Stimulated activated CD8-positive, alpha-beta memory T cell treated with anti-CD3 and anti-CD28 coated beads, Interleukin-7, amount 100 ng/mL, for 48 hours (primary cell): ENCODE results near the gene FRK.

Experiments
- DNase-seq, 2 donors: peaks; one replicate each; pipeline ENCODE4 v3.0.0-alpha.2; 2020; ENCODE audit warnings: low read depth in 1 of 2; ENCODE audit errors: extremely low read depth in 1 of 2

FRK gene

DNA sequence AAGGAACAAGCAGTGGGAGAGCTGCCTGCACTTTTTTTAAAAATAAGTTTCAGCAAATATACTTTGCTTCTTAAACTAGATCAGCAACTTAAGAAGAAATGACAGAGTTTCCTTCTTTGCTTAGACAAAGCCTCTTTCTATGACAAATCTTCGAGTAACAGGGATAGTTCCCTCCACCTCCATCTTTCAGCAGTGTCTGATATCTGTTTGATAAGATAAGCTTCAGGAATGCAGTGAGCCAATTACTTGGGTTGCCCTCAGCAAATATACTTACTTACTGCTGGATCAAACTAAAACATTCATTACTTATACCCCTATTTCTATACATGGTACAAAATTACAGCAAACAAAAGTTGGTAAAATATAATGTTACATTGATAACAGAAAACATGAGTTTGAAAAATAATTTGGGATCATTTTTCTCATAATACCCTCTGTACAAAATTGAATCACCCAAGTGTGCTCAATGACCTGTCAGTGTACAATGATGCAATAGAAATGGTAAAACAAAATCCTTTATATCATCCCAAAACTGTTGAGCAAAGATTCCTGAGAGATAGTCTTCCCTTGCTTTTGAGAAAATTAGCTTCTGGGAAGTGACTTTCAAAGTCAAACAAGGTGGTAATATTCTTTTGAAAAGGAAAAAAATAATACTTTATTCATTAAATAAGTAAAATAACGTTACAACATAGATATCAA is 24.5 kb downstream of the FRK start:
- no peak for DNase-seq

DNA sequence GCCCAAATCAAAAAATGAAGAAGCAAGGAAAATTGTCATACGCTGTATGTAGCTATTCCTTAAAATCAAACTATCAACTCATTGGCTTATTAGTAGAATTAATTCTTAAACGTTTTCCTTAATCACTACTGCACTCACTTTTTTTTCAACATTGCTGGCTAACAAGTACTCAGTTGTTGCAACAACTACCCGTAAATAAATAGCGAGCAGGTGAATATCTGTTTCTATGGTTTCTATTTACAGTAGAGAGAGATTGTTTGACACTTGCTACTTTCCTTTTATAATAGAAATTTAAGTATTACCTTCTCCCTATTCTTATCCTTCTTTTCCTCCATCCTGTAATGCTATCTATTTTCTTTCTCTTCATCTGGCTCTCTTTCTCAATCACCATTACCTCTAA is 25.1 kb downstream of the FRK start:
- DNase-seq, result no peak

DNA sequence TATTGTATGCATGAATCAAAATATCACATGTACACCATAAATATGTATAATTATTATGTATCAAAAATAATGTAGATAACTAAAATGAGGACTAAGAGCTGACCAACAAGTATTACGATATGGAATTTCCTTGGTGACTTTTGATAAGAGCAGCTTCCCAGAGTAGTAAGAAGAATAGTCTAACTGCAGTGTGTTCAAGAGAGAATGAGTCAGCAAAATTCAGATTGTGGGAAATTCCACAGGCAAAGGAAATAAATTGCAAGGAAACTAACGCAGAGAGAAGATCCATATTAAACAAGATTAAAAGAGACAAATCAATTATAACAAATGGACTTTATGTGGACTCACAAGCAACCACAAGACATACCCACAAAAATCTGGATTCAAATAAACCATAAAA is 26.4 kb downstream of the FRK start:
- DNase-seq, result no peak

DNA sequence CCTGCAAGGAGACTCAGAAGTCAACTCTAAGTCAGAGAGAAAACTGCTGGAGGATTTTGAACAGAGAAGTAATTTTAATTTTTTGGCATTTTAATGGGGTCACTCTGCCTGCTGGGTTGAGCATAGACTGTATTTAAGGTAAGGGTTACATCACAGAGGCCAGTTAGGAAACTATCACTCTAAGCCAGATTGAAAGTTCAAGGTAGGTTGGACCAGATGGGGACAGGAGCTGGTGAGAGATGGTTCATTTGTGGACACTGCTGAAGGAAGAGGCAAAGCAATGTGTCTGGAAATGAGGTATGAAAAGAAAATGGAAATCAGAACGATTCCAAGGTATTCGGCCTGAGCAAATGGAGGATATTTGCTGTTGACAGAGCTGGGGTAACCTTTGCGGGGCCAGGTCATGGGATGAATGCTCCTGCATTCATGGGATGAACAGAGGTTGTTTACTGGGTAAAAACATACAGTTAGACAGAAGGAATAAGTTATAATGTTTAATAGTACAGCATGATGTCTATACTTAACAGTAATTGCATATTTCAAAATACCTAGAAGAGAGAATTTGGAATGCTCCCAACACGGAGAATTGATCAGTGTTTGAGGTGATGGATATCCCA is 26.9 kb downstream of the FRK start:
- no peak for DNase-seq

DNA sequence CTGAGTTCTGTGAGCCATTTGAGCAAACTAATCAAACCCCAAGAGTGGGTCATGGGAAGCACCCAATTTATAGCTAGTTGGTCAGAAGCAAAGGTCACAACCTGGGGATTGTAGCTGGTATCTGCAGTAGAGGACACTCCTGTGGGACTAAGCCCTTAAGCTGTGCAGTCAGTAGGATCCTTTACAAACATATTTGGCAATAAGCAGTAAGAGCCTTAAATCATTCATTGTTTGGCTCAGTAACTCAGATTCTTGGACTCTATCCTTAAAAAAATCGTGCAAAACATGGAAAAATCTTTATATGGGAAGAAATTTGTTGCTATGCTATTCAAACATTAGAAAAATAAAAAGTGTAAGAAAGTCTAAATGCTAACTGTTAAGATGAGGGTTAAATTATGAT is 29.9 kb downstream of the FRK start:
- no peak for DNase-seq

DNA sequence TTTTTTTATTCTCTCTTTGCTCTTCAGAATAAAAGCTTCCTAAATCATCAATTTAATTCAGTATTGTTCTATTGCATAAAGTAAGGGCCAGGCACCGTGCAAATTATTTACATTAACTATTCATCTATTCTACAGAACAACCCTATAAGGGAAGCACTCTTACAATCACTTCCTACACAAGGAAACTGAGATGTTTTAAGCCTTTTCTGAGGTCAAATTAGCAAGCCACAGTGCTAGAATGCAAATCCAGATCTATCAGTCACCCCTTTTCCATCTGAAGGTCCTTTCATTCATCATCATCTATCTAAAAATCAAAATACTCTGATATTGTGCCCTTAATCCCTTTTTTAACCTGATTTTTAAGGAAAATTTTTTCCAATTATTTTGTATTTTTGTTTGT is 31.2 kb downstream of the FRK start:
- no peak for DNase-seq

DNA sequence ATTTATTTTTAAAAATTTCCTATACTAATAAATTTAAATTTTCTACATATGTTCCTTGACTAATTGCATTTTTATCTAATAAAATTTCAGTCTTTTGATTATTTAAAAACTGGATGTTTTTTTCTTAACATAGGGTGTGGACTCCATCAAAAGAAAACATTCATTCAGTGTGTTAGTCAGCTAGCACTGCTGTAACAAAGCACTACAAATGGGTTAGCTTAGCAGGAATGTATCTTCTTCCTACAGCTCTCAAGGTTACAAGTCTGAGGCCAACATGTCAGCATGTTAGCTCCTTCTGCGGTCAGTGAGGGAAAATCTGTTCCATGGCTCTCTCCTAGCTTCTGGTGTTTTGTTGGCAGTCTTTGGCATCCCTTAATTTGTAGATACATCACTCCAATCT is 32.5 kb downstream of the FRK start:
- DNase-seq, result no peak

DNA sequence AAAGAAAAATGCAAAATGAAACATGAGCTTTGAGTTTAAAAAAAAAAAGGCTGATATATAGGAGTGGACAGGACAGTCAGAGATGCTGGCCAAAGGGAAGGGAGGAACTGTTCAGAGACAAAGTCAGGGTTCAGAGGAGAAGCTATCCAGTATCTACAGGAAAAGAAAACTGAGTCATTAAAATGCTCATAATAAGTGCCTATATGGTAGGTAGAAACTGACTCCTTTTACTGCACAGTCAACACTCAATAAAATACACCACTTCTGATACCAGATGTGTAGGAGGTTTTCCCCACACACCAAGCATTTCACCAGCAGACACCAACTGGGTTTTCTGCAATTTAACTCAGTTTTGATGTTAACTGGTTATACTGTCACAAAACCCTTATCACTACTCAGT is 32.9 kb downstream of the FRK start:
- DNase-seq, result no peak

DNA sequence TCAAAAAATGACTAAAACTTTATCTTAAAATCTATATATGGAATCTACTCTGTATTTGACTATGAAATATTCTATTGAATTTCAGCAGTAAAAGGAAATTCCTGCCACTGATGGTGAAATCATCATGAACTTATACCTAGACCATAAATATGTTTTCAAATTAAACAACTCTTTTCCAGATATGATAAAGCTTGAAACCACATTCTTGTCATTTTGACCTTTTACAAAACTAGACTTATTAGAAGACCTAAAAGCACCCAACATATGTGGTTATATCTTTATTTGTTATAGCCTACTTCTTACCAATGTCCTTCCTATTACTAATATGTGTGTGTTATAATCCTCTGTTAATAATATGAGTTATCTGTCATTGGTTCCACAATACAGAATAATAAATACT is 35.3 kb downstream of the FRK start:
- DNase-seq, result no peak

DNA sequence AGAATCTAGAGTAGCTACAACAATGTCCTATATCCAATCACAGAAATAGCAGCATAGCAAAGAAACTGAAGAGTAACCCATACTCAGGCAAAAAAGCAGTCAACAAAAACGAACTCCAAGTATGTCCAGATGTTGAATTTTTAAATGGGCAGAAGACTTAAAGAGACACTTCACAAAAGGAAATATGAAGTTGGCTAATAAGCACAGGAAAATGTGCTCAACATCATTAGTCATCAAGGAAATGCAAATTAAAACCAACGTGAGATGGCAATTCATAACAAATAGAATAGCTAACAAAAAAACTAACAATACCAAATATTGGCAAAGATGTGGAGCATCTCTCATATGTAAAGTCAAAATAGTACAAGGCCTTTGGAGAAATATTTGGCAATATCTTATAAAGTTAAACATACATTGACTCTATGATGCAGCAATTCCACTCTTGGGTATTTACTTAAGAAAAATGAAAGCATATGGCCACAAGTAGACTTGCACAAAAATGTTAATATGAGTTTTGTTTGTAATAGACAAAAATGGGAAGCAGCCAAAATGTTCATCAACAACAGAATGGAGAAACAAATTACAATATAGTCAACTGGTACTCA is 37.7 kb downstream of the FRK start:
- DNase-seq, result no peak

DNA sequence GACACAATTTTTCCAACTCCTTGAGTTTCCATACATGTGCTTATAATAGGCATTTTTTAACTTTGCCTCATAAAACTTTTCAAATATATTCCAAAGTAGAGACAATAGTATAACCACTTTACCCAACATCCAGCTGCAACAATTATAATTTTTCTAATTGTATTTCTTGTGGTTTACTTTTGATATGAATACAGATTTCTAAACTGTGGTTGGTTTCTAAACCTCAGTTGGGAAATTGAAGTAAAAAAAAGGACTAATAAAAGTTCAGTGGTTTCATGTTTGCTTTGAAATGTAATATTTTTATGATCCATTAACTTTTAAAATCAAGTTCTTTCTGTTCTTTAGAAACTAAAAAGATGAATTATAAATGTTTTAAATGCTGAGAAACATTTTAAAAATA is 40.0 kb downstream of the FRK start:
- no peak for DNase-seq

DNA sequence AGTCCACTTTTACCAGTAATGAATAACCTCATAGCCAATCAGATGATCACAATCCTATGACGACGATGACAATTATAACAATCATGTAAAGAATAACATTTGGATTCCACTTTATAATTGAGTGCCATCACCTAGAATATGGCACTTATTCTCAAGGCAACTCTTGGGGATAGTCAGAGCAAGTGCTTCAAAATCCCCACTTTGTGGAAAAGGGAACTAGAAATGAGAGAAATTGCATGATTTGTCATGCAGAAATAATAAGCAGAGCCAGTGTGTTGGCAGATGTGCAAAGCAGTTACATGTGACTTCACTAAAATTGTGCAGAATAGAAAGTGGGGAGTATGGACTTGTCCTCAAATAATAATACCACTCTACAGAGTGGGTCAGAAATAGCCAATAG is 41.3 kb downstream of the FRK start:
- no peak for DNase-seq

DNA sequence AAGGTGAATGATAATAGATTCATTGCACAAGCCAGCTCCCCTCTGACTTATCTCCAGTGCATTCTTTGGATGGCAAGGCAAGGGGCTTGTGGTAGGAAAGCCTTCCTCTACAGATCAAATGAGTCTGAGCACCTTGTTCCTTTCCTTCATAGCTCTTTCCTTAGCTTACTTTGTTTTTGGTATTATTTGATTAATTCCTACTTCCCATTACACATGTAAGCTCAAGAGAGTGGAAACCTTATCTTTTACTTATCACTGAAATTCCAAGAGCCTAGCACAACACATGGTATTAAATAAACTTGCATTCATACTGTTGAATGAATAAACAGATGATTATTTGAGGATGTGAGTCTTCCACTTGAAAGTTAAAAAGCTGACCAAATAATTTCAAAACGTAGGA is 41.7 kb downstream of the FRK start:
- DNase-seq, result no peak

DNA sequence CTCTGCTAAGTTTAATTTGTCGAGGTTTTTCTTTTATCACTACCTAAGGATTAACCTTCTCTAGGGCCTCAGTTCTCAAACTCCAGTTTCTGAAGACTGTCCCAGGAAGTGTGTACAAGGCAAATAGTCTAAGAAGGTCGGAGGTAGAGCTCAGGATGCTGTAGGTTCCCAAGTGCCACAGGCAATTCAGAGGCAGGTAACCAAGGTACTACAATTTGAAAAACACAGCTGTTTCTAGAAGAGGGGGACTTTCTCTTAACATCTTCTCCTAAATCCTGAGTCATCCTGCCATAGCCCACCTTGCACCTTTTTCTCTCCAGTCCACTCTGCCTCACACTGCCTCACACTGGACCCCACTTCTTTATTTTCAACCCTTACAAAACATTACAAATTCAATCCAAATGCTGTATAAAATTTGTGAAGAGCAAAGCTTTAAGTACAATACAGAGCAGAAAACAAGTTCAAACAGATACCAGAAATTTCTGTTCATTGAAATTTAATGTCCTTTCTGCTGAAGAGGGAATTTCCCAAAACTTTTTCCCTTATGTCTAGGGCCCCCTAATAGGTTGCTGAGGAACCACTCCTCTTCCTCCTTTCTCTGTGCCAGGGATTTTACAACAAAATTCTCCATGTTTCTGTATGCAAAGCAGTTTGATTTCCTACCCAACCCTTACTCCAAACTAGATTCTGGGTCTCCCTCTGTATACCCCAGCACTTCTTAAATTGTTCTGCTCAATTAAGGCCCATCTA is 43.0 kb downstream of the FRK start:
- DNase-seq, result no peak

DNA sequence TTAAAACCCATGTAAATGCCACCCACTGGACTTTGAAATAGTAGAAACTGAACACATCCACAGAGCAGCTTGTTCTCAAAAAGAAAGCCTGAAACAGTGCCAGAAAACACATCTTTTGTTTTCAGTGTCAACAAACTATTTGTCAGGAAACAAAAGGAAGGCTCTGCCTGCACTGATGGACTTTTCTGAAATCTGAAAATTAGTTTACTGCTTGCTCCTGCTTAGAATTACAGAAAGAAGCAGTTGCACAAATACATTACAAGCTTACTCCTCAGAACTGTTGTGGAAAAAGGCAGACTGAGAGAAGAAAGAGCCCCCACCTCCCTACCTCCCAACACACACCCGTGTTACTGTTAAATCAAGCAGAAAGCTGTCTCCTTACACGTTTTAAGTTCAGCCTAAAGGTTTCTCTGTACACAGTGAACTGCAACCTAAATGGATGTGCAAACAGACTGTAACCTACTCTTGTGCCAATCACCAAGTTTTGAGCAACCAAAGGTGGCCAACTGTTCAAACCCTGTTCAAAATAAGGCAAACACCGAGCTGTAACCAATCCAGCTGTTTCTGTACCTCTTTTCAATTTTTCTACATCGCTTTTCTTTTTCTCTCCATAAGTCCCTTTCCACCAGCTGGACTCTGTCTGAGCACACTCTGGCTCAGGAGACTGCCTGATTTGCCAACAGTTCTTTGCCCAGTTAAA is 43.7 kb downstream of the FRK start:
- no peak for DNase-seq

DNA sequence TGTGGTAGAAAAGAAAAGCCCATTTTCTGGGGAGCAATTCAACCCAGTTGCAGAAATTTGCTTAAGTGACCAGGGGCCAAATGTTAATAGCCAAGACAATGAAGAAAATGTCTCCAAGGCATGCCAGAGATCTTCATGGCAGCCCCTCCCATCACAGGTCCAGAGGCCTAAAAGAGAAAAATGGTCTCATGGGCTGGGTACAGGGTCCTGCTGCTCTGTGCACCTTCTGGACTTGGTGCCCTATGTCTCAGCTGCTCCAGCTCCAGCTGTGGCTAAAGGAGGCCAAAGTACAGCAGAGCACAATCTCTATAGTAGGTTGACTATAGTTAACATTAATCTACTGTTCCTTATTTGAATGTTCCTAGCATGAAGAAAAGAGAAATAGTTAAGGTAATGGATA is 44.7 kb downstream of the FRK start:
- DNase-seq, result no peak

DNA sequence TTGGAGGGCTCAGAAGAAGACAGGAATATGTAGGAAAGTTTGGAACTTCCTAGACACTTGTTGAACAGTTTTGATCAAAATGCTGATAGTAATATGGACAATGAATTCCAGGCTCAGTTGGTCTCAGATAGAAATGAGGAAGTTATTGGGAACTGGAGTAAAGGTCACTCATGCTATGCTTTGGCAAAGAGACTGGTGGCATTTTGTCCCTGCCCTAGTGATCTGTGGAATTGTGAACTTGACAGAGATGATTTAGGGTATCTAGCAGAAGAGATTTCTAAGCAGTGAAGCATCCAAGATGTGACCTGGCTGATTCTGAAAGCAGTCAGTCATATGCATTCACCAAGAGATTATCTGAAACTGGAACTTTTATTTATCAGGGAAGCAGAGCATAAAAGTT is 45.1 kb downstream of the FRK start:
- no peak for DNase-seq

DNA sequence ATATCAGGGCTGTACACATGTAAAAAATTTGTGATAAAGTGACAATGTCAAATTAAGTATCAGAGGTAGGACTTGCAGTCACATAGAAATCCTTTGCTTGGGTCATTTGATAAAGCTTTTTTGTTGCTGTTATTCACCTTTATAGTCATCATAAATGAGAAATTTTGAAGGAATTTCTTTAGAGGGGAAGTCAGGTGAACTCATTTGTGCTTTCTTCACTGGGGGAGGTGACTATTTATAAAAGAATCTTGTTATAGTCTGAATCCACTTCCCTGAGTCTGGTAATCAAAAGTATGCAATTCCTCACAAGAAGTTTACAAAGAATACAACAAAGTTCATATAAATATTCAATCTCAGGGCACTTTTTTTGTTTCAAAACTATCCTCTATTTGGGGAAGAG is 47.7 kb downstream of the FRK start:
- no peak for DNase-seq

DNA sequence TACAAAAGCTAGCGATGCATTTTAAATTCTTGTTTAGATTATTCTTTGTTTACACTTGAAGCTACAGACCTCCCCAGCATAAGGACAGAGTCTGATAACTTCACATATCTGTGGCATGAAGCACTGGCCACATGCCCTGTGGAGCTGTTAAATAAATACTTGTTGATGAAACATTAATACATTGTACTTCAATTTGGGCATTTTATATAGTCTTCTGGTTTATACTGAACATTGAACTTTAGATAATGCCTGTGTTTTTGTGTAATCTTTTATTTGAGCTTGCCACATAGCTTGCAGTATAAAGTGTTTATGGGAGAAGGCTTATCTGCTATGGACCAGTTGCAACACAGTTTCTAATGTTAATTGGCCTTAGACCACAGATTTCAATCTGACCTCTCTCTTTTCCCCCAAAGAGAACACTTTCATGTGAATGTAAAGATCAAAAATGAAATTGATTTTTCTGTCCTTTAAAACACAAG is 48.2 kb downstream of the FRK start:
- no peak for DNase-seq

DNA sequence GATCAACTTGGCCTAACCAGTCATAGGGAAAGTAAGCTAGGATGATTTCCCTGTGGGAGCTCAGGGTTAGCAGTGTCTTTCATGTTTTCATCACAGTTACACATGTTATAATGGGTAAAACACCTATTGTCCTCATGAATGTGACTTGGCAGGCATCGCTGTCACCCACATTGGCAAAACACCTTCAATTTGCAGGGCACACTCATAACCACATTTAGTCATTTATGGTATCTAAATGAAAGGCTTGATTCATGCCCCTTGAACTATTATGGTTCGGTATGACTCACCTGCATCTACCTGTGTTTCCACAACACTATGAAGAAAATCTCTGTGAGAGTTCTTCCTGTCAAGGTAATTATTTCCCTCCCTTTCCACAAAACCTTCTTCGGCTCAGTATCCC is 49.2 kb downstream of the FRK start:
- peak in 1 of 2 donors; percentile 54 for DNase-seq

DNA sequence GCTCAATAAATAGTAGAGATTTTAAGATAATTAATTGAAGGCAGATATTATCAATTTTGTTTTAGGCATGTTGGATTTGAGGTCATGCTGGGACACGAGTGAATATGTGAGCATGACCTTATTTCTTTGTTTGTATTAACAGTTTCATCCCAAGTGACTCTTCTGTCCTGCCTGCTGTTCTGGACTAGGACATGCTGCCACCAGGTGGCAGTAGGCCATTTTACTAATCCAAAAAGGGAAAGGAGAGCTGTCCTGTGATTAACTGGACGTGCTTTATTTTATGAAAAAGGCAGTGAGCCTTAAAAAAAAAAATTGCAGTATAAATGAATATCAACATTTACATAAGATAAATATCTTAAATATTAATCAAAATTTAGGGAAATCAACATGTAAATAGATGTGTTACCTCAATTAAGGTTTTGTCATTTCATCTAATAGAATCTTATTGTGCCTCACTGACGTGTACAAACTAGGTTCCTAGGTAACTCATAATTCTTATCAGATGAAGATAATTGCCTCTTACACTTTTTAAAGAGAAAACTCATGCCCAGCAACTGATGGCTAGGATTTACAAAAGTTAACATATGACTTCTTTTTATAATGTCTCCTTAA is 49.8 kb downstream of the FRK start:
- DNase-seq, result peak in 1 of 2 donors; percentile 21
